ENCODE measurements around the gene SUMF2. TPM values are rescaled to one million over a fixed set of nuclear protein-coding genes. Genes with fewer than 3 reads are reported as not detected.
"Not testable (repeated sequence)": the region's sequence is repeated elsewhere in the genome, so short reads cannot be mapped to it uniquely, and the experiment has no call there.

SUMF2 gene
- total and polyA plus RNA-seq, 3 experiments from 2014 or later, result 140 to 151 (median 140) TPM

DNA sequence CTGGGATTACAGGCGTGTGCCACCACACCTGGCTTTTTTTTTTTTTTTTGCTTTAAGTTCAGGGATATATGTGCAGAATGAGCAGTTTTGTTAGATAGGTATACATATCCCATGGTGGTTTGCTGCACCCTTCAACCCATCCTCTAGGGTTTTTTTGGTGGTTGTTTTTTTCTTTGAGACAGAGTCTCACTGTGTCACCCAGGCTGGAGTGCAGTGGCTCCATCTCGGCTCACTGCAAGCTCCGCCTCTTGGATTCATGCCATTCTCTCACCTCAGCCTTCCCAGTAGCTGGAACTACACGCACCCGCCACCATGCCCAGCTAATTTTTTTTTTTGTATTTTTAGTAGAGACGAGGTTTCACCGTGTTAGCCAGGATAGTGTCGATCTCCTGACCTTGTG, 15.3 kb upstream of the SUMF2 start:
- H3K27ac Mint-ChIP-seq, result peak overlapping the region in 3 of 8 donors; percentile 13 to 65 (median 17)
- H3K4me1 Mint-ChIP-seq, result peaks cover 18 to 33% (median 31%) of the 10 kb centered on the region in 3 donors
- POLR2A ChIA-PET; H3K9me3 Mint-ChIP-seq; H3K4me3 ChIP-seq (ENCODE audit: low read length); H3K36me3 ChIP-seq (ENCODE audit: insufficient read depth, low read length); H3K27ac ChIP-seq (ENCODE audit: low read depth, low read length); H3K9me3 ChIP-seq (ENCODE audit: low read length); H3K27me3 Mint-ChIP-seq; H3K27me3 ChIP-seq (ENCODE audit: insufficient read depth, low read length, poor library complexity, severe bottlenecking); CTCF ChIA-PET; DNase-seq: not testable (repeated sequence)
- peaks cover 27% of the 10 kb centered on the region for H3K4me1 ChIP-seq (ENCODE audit: insufficient read depth, low read length)
- peaks cover 0 to 20% (median 0%) of the 10 kb centered on the region in 3 donors for H3K36me3 Mint-ChIP-seq
- H3K4me3 Mint-ChIP-seq, result peak overlapping the region in 2 of 7 donors; percentile 1 to 7

DNA sequence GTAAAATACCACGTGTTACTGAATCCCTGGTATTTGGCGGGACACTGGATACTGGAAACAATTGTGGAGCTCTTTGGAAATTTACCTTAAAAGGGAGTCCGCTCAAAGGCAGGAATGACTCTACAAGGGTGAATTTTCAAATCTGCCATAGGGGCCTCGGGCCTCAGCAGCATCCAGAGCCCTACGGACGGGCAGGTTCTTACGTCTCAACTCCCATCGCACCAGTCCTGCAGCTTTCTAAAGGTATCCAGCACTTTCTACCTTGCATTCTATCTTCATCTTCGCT, 13.1 kb upstream of the SUMF2 start:
- Histone ChIP-seq H3K9me3 (ENCODE audit: low read length) (no peaks in the 10 kb centered on the region), H3K27me3 (ENCODE audit: insufficient read depth, low read length, poor library complexity, severe bottlenecking) (no peaks in the 10 kb centered on the region), H3K4me1 (ENCODE audit: insufficient read depth, low read length) (peaks cover 36% of the 10 kb centered on the region), H3K4me3 (ENCODE audit: low read length) (peak overlapping the region; percentile 91), H3K36me3 (ENCODE audit: insufficient read depth, low read length) (peaks cover 25% of the 10 kb centered on the region), H3K27ac (ENCODE audit: low read depth, low read length) (peak overlapping the region; percentile 74)
- Mint-ChIP-seq H3K27me3 (no peaks in the 10 kb centered on the region), H3K4me1 (peaks cover 29 to 50% (median 42%) of the 10 kb centered on the region in 3 donors), H3K4me3 (peak overlapping the region; percentile 89 to 99 (median 94)), H3K36me3 (peaks cover 0 to 42% (median 0%) of the 10 kb centered on the region in 3 donors), H3K9me3 (no peaks in the 10 kb centered on the region), H3K27ac (peak overlapping the region; percentile 79 to 97 (median 95))
- ChIA-PET CTCF (interaction anchor here (0.8 to 1.9 kb wide), 3 partner anchors 13 to 22 kb away, joined by 3 to 23 read pairs (median 3); partner anchors contain the start of gene SUMF2), POLR2A (interaction anchor here (0.6 to 1.7 kb wide), 5 partner anchors 14 to 56 kb away, joined by 3 to 15 read pairs (median 5); partner anchors contain the start of genes CHCHD2 and SUMF2)
- DNase-seq, result no peak

DNA sequence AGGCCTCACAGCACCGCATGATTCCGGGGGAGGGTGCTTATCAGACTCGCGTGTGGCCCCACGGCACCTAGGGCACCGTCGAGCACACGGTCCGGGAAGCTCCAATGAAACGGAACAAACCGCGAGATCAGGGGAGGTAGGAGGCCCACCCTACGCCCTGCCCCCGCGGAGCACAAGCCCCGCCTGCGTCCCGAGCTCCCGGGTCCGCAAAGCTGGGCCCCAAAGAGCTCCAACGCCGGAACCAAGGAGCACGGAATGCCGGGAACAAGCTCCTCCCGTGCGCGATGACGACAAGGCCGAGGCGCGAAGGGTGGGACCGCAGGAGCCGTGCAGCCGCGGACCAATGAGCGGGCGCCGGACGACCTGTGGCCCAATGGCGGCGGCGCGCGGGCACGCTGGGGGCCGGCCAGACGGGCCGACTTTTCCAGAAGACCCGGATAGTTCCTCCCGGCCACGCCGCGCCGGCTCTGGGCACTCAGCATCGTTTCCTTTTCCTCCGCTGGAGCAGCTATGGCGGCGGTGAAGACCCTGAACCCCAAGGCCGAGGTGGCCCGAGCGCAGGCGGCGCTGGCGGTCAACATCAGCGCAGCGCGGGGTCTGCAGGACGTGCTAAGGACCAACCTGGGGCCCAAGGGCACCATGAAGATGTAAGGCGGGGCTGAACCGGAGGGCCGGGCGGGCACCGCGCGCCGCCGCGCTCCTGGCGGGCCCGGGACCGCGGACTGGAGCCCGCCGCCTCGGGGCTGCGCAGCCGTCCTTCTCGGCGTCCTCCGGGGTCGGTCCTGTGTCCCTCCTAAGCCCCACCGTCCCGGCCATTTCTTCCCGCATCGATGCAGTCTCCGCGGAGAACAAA, 12.5 kb upstream of the SUMF2 start, which contains the start of the genes CCT6A and PSPH:
TSS of gene CCT6A (plus strand) at position 427 of the 853 bp plus-strand sequence. CDS start at position 511, 84 bp downstream.
TSS of gene PSPH (minus strand) at position 106 of the 853 bp plus-strand sequence. CDS start 30,232 bp downstream, outside the sequence.
- H3K4me3 ChIP-seq (ENCODE audit: low read length), result peak within 1 kb of the TSS; percentile 91
- peaks cover 29 to 54% (median 45%) of the 10 kb centered on the region in 3 donors for H3K4me1 Mint-ChIP-seq
- no peaks in the 10 kb centered on the region for H3K9me3 Mint-ChIP-seq
- H3K27ac ChIP-seq (ENCODE audit: low read depth, low read length), result peak within 1 kb of the TSS; percentile 74
- DNase-seq, result peak; percentile 84 to 91 (median 89)
- peaks cover 30% of the 10 kb centered on the region for H3K36me3 ChIP-seq (ENCODE audit: insufficient read depth, low read length)
- H3K27me3 Mint-ChIP-seq, result no peaks in the 10 kb centered on the region
- CTCF ChIA-PET, result interaction anchor here (0.8 to 1.9 kb wide), 5 partner anchors 12 to 410 kb away, joined by 3 to 23 read pairs (median 4); partner anchors contain the start of gene SUMF2
- H3K27me3 ChIP-seq (ENCODE audit: insufficient read depth, low read length, poor library complexity, severe bottlenecking), result no peaks in the 10 kb centered on the region
- POLR2A ChIA-PET, result interaction anchor here (0.6 to 1.7 kb wide), 5 partner anchors 13 to 55 kb away, joined by 3 to 15 read pairs (median 5); partner anchors contain the start of genes CHCHD2 and SUMF2
- H3K4me1 ChIP-seq (ENCODE audit: insufficient read depth, low read length), result peaks cover 36% of the 10 kb centered on the region
- no peaks in the 10 kb centered on the region for H3K9me3 ChIP-seq (ENCODE audit: low read length)
- H3K4me3 Mint-ChIP-seq, result peak within 1 kb of the TSS; percentile 89 to 99 (median 94)
- peak within 1 kb of the TSS; percentile 80 to 99 (median 95) for H3K27ac Mint-ChIP-seq
- H3K36me3 Mint-ChIP-seq, result peaks cover 0 to 48% (median 2%) of the 10 kb centered on the region in 3 donors

DNA sequence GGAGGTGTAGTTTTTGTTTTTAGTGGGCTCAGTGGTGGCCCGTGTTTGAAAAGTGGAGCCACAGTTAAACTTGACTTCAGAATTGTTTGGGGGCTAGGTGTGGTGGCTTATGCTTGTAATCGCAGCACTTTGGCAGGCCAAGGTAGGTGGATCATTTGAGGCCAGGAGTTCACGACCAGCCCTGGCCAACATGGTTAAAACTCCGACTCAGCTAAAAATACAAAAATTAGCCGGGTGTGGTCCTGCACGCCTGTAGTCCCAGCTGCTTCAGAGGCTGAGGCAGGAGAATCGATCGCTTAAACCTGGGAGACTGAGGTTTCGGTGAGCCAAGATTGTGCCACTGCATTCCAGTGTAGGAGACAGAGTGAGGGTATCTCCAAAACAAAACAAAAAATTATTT, 10.7 kb upstream of the SUMF2 start:
- CTCF ChIA-PET, result interaction anchor here (1.6 to 1.9 kb wide), 2 partner anchors 12 to 21 kb away, joined by 8 to 9 read pairs; no protein-coding TSS in a partner anchor
- peaks cover 45% of the 10 kb centered on the region for H3K36me3 ChIP-seq (ENCODE audit: insufficient read depth, low read length)

DNA sequence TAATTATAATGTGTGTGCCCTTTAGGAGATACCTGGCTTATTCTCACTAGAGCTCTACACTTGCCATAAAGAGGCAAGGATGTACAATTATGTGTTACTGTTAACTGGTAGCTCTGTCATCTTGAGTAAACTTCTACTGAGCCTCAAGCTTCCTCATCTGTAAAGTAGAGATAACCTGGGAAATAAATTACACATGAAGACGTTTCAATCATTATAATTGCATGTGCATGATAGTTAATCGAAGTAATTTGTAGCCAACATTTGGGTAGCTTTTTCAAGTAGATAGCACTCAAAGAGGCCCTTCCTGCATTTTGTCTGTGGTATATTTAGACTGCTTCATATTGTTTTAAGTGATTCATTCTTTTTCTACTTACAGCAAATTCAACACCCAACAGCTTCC, 10.1 kb upstream of the SUMF2 start:
- Histone ChIP-seq H3K36me3 (ENCODE audit: insufficient read depth, low read length) (peaks cover 47% of the 10 kb centered on the region), H3K27ac (ENCODE audit: low read depth, low read length) (no peak overlapping the region), H3K4me3 (ENCODE audit: low read length) (no peak overlapping the region), H3K9me3 (ENCODE audit: low read length) (no peaks in the 10 kb centered on the region), H3K27me3 (ENCODE audit: insufficient read depth, low read length, poor library complexity, severe bottlenecking) (no peaks in the 10 kb centered on the region), H3K4me1 (ENCODE audit: insufficient read depth, low read length) (peaks cover 36% of the 10 kb centered on the region)
- no peaks in the 10 kb centered on the region for H3K9me3 Mint-ChIP-seq
- peaks cover 27 to 54% (median 45%) of the 10 kb centered on the region in 3 donors for H3K4me1 Mint-ChIP-seq
- H3K36me3 Mint-ChIP-seq, result peaks cover 0 to 69% (median 8%) of the 10 kb centered on the region in 3 donors
- no peak for DNase-seq
- no peaks in the 10 kb centered on the region for H3K27me3 Mint-ChIP-seq
- CTCF ChIA-PET, result interaction anchor here (1.6 to 1.9 kb wide), 2 partner anchors 11 to 20 kb away, joined by 8 to 9 read pairs; no protein-coding TSS in a partner anchor
- POLR2A ChIA-PET, result interaction anchor here (1.0 kb wide), 1 partner anchor 11 kb away, joined by 10 read pairs; no protein-coding TSS in a partner anchor
- H3K4me3 Mint-ChIP-seq, result peak overlapping the region in 4 of 7 donors; percentile 11 to 74 (median 18)
- peak overlapping the region in 4 of 8 donors; percentile 10 to 92 (median 44) for H3K27ac Mint-ChIP-seq

More for the DNA sequence above, 10.7 kb upstream of the SUMF2 start:
- H3K27ac ChIP-seq (ENCODE audit: low read depth, low read length), result no peak overlapping the region
- no peak for DNase-seq
- H3K4me3 ChIP-seq (ENCODE audit: low read length), result no peak overlapping the region
- peak overlapping the region in 6 of 7 donors; percentile 15 to 96 (median 76) for H3K4me3 Mint-ChIP-seq
- no peaks in the 10 kb centered on the region for H3K27me3 ChIP-seq (ENCODE audit: insufficient read depth, low read length, poor library complexity, severe bottlenecking)
- no peaks in the 10 kb centered on the region for H3K27me3 Mint-ChIP-seq
- H3K9me3 ChIP-seq (ENCODE audit: low read length), result no peaks in the 10 kb centered on the region
- POLR2A ChIA-PET, result interaction anchor here (1.0 kb wide), 1 partner anchor 11 kb away, joined by 10 read pairs; no protein-coding TSS in a partner anchor
- H3K36me3 Mint-ChIP-seq, result peaks cover 0 to 64% (median 5%) of the 10 kb centered on the region in 3 donors
- H3K4me1 ChIP-seq (ENCODE audit: insufficient read depth, low read length), result peaks cover 36% of the 10 kb centered on the region
- H3K27ac Mint-ChIP-seq, result peak overlapping the region in 5 of 8 donors; percentile 36 to 92 (median 72)
- peaks cover 28 to 54% (median 45%) of the 10 kb centered on the region in 3 donors for H3K4me1 Mint-ChIP-seq
- H3K9me3 Mint-ChIP-seq, result no peaks in the 10 kb centered on the region

DNA sequence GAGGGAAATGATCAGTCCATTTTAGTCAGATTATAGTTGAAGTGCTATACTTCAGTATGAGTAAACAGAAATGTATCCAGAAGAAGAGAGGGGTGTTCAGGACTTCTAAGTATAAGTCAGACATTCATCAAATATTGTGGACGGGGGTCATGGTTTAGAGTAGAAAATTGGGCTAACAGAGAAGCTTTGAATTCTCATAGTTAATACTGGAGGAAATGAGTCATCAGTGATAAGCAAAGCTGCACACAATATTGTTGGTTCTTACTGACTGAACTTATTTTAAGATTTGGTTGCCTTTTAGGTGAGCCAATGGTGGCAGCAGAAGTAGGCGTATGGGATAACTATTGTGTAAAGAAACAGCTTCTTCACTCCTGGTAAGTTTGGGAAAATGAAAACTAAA, 1.7 kb upstream of the SUMF2 start:
- CTCF ChIA-PET, result interaction anchor here (0.7 to 4.6 kb wide), 3 partner anchors 11 to 12 kb away, joined by 3 to 23 read pairs (median 4); partner anchors contain the start of genes CCT6A and PSPH
- peaks cover 0 to 74% (median 10%) of the 10 kb centered on the region in 3 donors for H3K36me3 Mint-ChIP-seq
- Histone ChIP-seq H3K27me3 (ENCODE audit: insufficient read depth, low read length, poor library complexity, severe bottlenecking) (no peaks in the 10 kb centered on the region), H3K36me3 (ENCODE audit: insufficient read depth, low read length) (peaks cover 26% of the 10 kb centered on the region), H3K4me1 (ENCODE audit: insufficient read depth, low read length) (peaks cover 15% of the 10 kb centered on the region), H3K27ac (ENCODE audit: low read depth, low read length) (no peak overlapping the region), H3K9me3 (ENCODE audit: low read length) (no peaks in the 10 kb centered on the region), H3K4me3 (ENCODE audit: low read length) (no peak overlapping the region)
- H3K27ac Mint-ChIP-seq, result peak overlapping the region; percentile 1 to 95 (median 48)
- DNase-seq, result no peak
- peaks cover 23 to 34% (median 26%) of the 10 kb centered on the region in 3 donors for H3K4me1 Mint-ChIP-seq
- POLR2A ChIA-PET, result no interaction called here
- no peaks in the 10 kb centered on the region for H3K9me3 Mint-ChIP-seq
- no peaks in the 10 kb centered on the region for H3K27me3 Mint-ChIP-seq
- H3K4me3 Mint-ChIP-seq, result peak overlapping the region in 4 of 7 donors; percentile 6 to 72 (median 48)

DNA sequence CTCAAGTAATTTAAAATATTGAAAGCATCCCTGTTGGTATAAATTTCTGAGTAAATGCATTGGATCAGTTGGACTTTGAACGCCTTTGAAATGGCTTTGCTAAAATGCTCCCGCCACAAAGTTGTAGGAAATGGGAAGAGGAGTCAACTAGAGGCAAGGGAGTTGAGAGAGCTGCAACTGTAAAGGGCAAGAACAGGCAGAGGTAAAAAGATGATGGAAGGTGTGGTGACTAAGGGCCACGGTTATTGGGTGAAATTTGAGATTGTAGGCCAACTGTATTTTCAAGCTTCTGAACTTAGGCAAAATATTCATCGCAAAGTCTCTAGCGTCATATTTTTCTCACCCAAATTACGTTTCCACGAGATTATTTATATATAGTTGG, 595 bp upstream of the SUMF2 start:
- no peaks in the 10 kb centered on the region for H3K9me3 ChIP-seq (ENCODE audit: low read length)
- Mint-ChIP-seq H3K9me3 (no peaks in the 10 kb centered on the region), H3K27me3 (no peaks in the 10 kb centered on the region), H3K27ac (peak overlapping the region; percentile 87 to 99 (median 95)), H3K36me3 (peaks cover 0 to 67% (median 5%) of the 10 kb centered on the region in 3 donors), H3K4me1 (peaks cover 23 to 37% (median 26%) of the 10 kb centered on the region in 3 donors), H3K4me3 (peak overlapping the region; percentile 89 to 98 (median 92))
- peaks cover 17% of the 10 kb centered on the region for H3K36me3 ChIP-seq (ENCODE audit: insufficient read depth, low read length)
- peaks cover 15% of the 10 kb centered on the region for H3K4me1 ChIP-seq (ENCODE audit: insufficient read depth, low read length)
- ChIA-PET CTCF (interaction anchor here (0.7 to 4.6 kb wide), 2 partner anchors 13 to 422 kb away, joined by 3 to 23 read pairs; partner anchors contain the start of genes CCT6A and PSPH), POLR2A (interaction anchor here (1.3 kb wide), 1 partner anchor 98 kb away, joined by 3 read pairs; no protein-coding TSS in a partner anchor)
- H3K27ac ChIP-seq (ENCODE audit: low read depth, low read length), result peak overlapping the region; percentile 85
- peak overlapping the region; percentile 77 for H3K4me3 ChIP-seq (ENCODE audit: low read length)
- DNase-seq, result no peak
- H3K27me3 ChIP-seq (ENCODE audit: insufficient read depth, low read length, poor library complexity, severe bottlenecking), result no peaks in the 10 kb centered on the region
